Inferior parietal cortex (tissue), 1 donor: ENCODE measurements around the gene LSM5.
A peak's percentile ranks its signal among the peaks of the same experiment; 100 is the strongest.

Experiments used
- DNase-seq: peaks from one replicate; pipeline ENCODE4 v3.0.0-alpha.2; 2016; ENCODE audit errors: extremely low spot score

Gene LSM5

DNA sequence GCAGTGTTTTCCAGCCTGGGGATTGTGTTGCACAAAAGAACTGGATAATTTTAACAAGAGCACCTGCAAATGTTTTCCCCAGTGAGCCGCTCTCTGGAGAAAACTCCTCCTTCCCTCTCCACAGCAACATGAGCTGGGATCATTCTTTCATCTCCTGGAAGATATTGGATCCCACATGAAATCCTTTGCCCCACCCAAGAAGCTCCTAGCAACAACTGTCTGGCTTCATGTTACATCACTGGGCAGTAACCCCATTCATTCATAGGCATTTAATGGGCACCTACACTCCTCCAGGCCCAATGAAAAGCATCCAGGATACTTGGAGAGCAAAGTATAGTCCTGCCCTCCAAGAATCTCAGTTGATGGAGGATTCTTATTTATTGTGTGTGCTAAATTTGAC is 27.2 kb downstream of the LSM5 start:
- DNase-seq: no peak

DNA sequence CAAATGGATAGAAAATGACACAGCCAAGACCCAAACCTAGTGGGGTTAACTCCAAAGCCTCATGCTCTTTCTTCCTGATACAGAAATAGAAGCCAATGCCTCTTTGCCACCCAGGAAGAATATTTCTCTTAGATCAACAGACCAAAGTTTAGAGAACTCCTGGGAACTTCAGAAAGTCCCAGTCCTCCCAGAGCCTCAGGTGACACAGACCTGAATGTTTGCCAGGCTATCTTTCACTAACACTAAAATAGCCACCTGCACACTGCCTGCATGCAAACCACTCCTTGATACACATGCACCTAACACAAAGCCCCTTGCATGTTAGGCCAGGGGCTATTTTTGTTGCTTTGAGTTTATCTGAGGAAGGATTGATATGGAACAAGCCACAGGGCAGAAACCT is 27.7 kb downstream of the LSM5 start:
- DNase-seq: no peak

- DNase-seq: no peak
Observed at GRCh38 chr7:32461484-32461883, 28.7 kb downstream of the LSM5 start.

GRCh38 chr7:32459788-32460187 is 30.4 kb downstream of the LSM5 start:
- DNase-seq: no peak

- no peak for DNase-seq
Observed at GRCh38 chr7:32458025-32458424, 32.2 kb downstream of the LSM5 start.

- no peak for DNase-seq
Observed at GRCh38 chr7:32453341-32454011, 36.7 kb downstream of the LSM5 start.

DNA sequence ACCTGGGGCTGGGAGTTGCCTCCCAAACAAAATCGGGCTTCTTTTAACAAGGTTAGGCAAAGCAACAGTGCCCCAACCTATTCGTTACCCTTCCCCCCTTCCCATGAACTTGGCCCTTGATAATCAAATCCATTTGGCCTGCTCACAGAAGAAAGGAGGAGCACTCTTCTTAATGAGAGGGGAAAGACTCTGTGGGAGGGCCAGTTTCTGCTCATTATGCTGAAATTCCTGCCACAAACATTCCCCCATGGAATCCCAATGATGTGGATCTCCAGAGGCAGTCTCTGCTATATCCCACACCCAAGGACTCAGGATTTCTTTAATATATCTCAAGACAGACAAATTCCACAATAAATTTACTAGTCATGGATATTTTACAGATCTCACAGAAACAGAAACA is 43.0 kb downstream of the LSM5 start:
- DNase-seq: no peak

- DNase-seq: peak; percentile 31
Observed at GRCh38 chr7:32436146-32436928, 53.8 kb downstream of the LSM5 start.
